Caco-2 (cell line): Measurements from ENCODE around the gene FOXG1. TPM values are rescaled to one million over a fixed set of nuclear protein-coding genes. Genes with fewer than 3 reads are reported as not detected.

Experiments
- BruUV-seq: library from RNA; stranded (reverse); fragments of 400-500 nt; replicated peaks from 2 replicates; lab custom pipeline; 2021; lab: Mats Ljungman, UMichigan
- CTCF ChIA-PET: fragments of 300-600 bp; sonication (Branson Sonifier 250); formaldehyde crosslinking; loops from one replicate; lab custom pipeline; 2022; ENCODE audit warnings: antibody characterized with exemption; lab: Charles Lee
- POLR2A ChIA-PET: fragments of 300-600 bp; sonication (Branson Sonifier 250); formaldehyde crosslinking; loops from one replicate; lab custom pipeline; 2022; ENCODE audit warnings: antibody characterized with exemption; lab: Charles Lee
- DNase-seq, 2 experiments: peaks; one replicate each; pipeline versions ENCODE4 v3.0.0 to v3.0.0-alpha.2; 2020 to 2022
- H3K27me3 ChIP-seq: replicated peaks from 2 replicates; pipeline ENCODE4 v1.6.0; 2011; ENCODE audit warnings: low read length; ENCODE audit not compliant: control insufficient read depth, insufficient read depth
- H3K36me3 ChIP-seq: 2 replicates; pipeline ENCODE4 v1.5.1; 2011; ENCODE audit warnings: low read length; ENCODE audit not compliant: control insufficient read depth, insufficient read depth
- H3K4me1 ChIP-seq: fragments of 250-450 bp; sonication (Bioruptor Pico); 2 replicates; pipeline ENCODE4 v1.5.1; 2020; ENCODE audit warnings: mild to moderate bottlenecking
- H3K4me3 ChIP-seq: 2 replicates; pipeline ENCODE4 v1.5.1; 2011; ENCODE audit warnings: low read depth, mild to moderate bottlenecking, control low read depth, low read length
- H3K9me3 ChIP-seq: fragments of 250-450 bp; sonication (Bioruptor Pico); 2 replicates; pipeline ENCODE4 v1.5.1; 2020; ENCODE audit warnings: mild to moderate bottlenecking, moderate library complexity
- H3K27ac Mint-ChIP-seq: one replicate; pipeline ENCODE4 v1.8.0; 2022; ENCODE audit warnings: mixed read lengths; ENCODE audit not compliant: unreplicated experiment
- H3K27me3 Mint-ChIP-seq: one replicate; pipeline ENCODE4 v1.8.0; 2022; ENCODE audit warnings: mixed read lengths; ENCODE audit not compliant: insufficient read depth, unreplicated experiment
- H3K36me3 Mint-ChIP-seq: one replicate; pipeline ENCODE4 v1.8.0; 2022; ENCODE audit warnings: mild to moderate bottlenecking, mixed read lengths; ENCODE audit not compliant: insufficient read depth, unreplicated experiment
- H3K4me1 Mint-ChIP-seq: one replicate; pipeline ENCODE4 v1.8.0; 2022; ENCODE audit warnings: low read depth, mixed read lengths; ENCODE audit not compliant: unreplicated experiment
- H3K4me3 Mint-ChIP-seq: one replicate; pipeline ENCODE4 v1.8.0; 2022; ENCODE audit warnings: mild to moderate bottlenecking, moderate library complexity, mixed read lengths; ENCODE audit not compliant: unreplicated experiment
- H3K9me3 Mint-ChIP-seq: one replicate; pipeline ENCODE4 v1.8.0; 2022; ENCODE audit warnings: mixed read lengths; ENCODE audit not compliant: unreplicated experiment
- intact Hi-C: fragments of 100-400 bp; cut with micrococcal nuclease; formaldehyde crosslinking; loops from one replicate; pipeline ENCODE4 v1.10.0; 2022; ENCODE audit not compliant: unreplicated experiment
- total RNA-seq: library from RNA; stranded (reverse); gene quantifications from 2 replicates; pipeline ENCODE4 v1.2.3, GENCODE V29; 2022
- TF ChIP-seq, protein P1 (sequence below), 2 experiments: fragments of 200-600 bp in 1 of 2; IDR thresholded peaks; 1 replicate in 1 of 2; 2 replicates in 1 of 2; pipeline versions ENCODE4 v1.5.1 to v1.8.0; 2011 to 2022; ENCODE audit warnings: antibody characterized with exemption in 1 of 2, control low read depth in 1 of 2, inconsistent platforms in 1 of 2, low read depth in 1 of 2, low read length in 1 of 2, mild to moderate bottlenecking in 1 of 2, moderate library complexity in 1 of 2; ENCODE audit not compliant: insufficient read depth in 1 of 2, severe bottlenecking in 1 of 2, unreplicated experiment in 1 of 2

Gene FOXG1
- total RNA-seq, 1 experiment from 2014 or later = not detected

- Mint-ChIP-seq H3K27ac (no peak overlapping the region), H3K27me3 (peaks cover 19% of the 10 kb centered on the region), H3K36me3 (no peaks in the 10 kb centered on the region), H3K4me3 (no peak overlapping the region), H3K4me1 (no peaks in the 10 kb centered on the region), H3K9me3 (no peaks in the 10 kb centered on the region)
- intact Hi-C loops = no loop called here
- CTCF ChIA-PET = no interaction called here
- H3K4me1 ChIP-seq = no peaks in the 10 kb centered on the region
- no TSS peak for BruUV-seq
- TF ChIP-seq, protein P1, sequence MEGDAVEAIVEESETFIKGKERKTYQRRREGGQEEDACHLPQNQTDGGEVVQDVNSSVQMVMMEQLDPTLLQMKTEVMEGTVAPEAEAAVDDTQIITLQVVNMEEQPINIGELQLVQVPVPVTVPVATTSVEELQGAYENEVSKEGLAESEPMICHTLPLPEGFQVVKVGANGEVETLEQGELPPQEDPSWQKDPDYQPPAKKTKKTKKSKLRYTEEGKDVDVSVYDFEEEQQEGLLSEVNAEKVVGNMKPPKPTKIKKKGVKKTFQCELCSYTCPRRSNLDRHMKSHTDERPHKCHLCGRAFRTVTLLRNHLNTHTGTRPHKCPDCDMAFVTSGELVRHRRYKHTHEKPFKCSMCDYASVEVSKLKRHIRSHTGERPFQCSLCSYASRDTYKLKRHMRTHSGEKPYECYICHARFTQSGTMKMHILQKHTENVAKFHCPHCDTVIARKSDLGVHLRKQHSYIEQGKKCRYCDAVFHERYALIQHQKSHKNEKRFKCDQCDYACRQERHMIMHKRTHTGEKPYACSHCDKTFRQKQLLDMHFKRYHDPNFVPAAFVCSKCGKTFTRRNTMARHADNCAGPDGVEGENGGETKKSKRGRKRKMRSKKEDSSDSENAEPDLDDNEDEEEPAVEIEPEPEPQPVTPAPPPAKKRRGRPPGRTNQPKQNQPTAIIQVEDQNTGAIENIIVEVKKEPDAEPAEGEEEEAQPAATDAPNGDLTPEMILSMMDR (IDR thresholded peaks at IDR 0.05; ENCODE audit: insufficient read depth in 1 of 2, low read depth in 1 of 2, low read length in 1 of 2, severe bottlenecking in 1 of 2, unreplicated experiment in 1 of 2) = no peak
- POLR2A ChIA-PET = no interaction called here
- H3K4me3 ChIP-seq = no peak overlapping the region
- H3K27me3 ChIP-seq = no peaks in the 10 kb centered on the region
- no peaks in the 10 kb centered on the region for H3K9me3 ChIP-seq
- DNase-seq = no peak
- H3K36me3 ChIP-seq = no peaks in the 10 kb centered on the region
Measured at GRCh38 chr14:28776482-28777266, 10.1 kb downstream of the FOXG1 start.

GRCh38 chr14:28777471-28778137 lies 11.0 kb downstream of the FOXG1 start:
- Mint-ChIP-seq H3K4me1 (no peaks in the 10 kb centered on the region), H3K36me3 (no peaks in the 10 kb centered on the region), H3K9me3 (no peaks in the 10 kb centered on the region), H3K27me3 (peaks cover 19% of the 10 kb centered on the region), H3K27ac (no peak overlapping the region), H3K4me3 (no peak overlapping the region)
- ChIA-PET POLR2A (no interaction called here), CTCF (no interaction called here)
- BruUV-seq = no TSS peak
- no peak overlapping the region for H3K4me3 ChIP-seq
- TF ChIP-seq, protein P1 (IDR thresholded peaks at IDR 0.05; ENCODE audit: insufficient read depth in 1 of 2, low read depth in 1 of 2, low read length in 1 of 2, severe bottlenecking in 1 of 2, unreplicated experiment in 1 of 2) = no peak
- no peaks in the 10 kb centered on the region for H3K27me3 ChIP-seq
- intact Hi-C loops = no loop called here
- no peaks in the 10 kb centered on the region for H3K4me1 ChIP-seq
- no peaks in the 10 kb centered on the region for H3K36me3 ChIP-seq
- DNase-seq = no peak
- H3K9me3 ChIP-seq = no peaks in the 10 kb centered on the region

DNA sequence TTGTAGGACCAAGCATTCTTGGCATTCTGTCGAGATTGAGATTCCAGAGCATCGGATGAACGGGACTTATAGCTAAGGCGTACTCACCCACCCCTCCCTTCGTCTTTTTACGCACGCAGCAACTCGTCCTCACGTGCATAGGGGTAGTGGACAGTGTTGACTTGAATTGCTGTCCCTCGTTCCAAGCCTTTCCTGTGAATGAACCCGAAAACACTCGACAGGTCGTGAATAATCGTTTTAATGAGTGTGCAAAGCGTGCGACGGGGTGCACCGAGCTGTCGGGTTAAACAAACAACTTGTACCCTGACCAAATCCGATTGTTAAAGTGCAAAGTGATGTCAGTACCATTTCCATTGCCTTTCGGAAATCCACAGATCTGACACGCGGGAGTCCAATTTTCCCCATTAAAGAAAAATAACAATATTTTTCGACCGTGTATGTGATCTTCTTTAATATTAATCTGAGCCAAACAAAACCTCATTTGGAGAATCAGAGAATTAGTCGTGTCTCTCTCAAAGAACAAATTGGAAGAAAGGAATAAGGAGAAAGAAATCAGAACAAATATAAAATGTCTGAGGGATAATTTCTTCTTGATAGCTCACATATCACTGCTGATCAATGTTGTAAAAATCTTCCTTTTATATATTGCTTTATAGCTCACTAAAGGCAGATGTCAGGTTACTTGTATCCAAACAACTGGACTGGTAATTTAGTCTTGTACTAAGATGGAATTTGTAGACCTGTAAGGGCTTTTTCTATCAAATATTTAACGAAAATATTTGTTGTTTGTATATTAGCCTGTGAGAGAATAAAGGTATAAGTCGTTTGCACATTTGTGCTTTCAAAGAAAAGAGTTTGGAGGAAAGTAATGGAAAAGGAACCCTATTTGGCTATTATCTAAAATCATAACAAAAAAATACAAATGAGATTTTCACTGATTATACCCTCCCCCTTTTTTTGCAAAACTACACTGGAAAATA lies 11.8 kb downstream of the FOXG1 start:
- H3K36me3 Mint-ChIP-seq = no peaks in the 10 kb centered on the region
- no peaks in the 10 kb centered on the region for H3K4me1 Mint-ChIP-seq
- no peak overlapping the region for H3K27ac Mint-ChIP-seq
- TF ChIP-seq, protein P1 (IDR thresholded peaks at IDR 0.05; ENCODE audit: insufficient read depth in 1 of 2, low read depth in 1 of 2, low read length in 1 of 2, severe bottlenecking in 1 of 2, unreplicated experiment in 1 of 2) = no peak
- intact Hi-C loops = no loop called here
- H3K27me3 Mint-ChIP-seq = peaks cover 15% of the 10 kb centered on the region
- ChIA-PET CTCF (no interaction called here), POLR2A (no interaction called here)
- BruUV-seq = no TSS peak
- Histone ChIP-seq H3K4me1 (no peaks in the 10 kb centered on the region), H3K9me3 (no peaks in the 10 kb centered on the region), H3K36me3 (no peaks in the 10 kb centered on the region), H3K4me3 (no peak overlapping the region), H3K27me3 (no peaks in the 10 kb centered on the region)
- no peaks in the 10 kb centered on the region for H3K9me3 Mint-ChIP-seq
- DNase-seq = no peak
- H3K4me3 Mint-ChIP-seq = no peak overlapping the region
